NCI-H2081 treated with DMSO at 0.1 percent for 48 hours (cell line): Measurements from ENCODE around the gene ZNF610.
"Not testable (repeated sequence)": the region's sequence is repeated elsewhere in the genome, so short reads cannot be mapped to it uniquely, and the experiment has no call there.

Source experiments
- DNase-seq: peaks from one replicate; lab custom pipeline; 2025; lab: John Stamatoyannopoulos, UW

Gene ZNF610

GRCh38 chr19:52336117-52336790 lies at the start of gene ZNF610:
Gene ZNF610, plus strand, starts transcription at chr19:52336243. Its CDS starts 12,930 bp downstream, at chr19:52349173.
- DNase-seq = no peak

DNA sequence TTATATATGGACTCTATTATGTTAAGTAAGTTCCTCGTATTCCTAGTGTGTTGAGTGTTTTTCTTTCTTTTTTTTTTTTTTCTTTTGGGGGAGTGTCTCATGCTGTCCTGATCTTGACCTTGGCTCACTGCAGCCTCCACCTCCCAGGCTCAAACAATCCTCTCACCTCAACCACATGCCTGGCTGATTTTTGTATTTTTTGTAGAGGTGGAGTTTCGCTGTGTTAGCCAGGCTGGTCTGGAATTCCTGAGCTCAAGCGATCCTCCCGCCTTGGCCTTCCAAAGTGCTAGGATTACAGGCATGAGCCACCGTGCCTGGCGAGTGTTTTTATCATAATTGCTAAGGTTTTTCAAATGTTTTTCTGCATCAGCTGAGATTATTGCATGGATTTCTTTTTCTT lies 49.8 kb upstream of the ZNF610 start:
- no peak for DNase-seq

- DNase-seq = no peak
Measured at GRCh38 chr19:52291781-52292180, 44.3 kb upstream of the ZNF610 start.

DNA sequence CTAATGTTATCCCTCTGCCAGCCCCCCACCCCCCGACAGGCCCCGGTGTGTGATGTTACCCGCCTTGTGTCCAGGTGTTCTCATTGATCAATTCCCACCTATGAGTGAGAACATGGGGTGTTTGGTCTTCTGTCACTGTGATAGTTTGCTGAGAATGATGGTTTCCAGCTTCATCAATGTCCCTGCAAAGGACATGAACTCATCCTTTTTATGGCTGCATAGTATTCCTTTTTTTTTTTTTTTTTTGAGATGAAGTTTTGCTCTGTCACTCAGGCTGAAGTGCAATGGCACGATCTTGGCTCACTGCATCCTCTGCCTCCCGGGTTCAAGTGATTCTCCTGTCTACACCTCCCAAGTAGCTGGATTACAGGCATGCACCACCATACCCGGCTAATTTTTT lies 43.1 kb upstream of the ZNF610 start:
- DNase-seq = not testable (repeated sequence)

GRCh38 chr19:52296400-52296772 lies 39.7 kb upstream of the ZNF610 start:
- no peak for DNase-seq

GRCh38 chr19:52296773-52297600 lies 39.1 kb upstream of the ZNF610 start, which contains the start of gene ZNF480:
Gene ZNF480, plus strand, starts transcription at chr19:52297169. Its CDS starts 3,244 bp downstream, at chr19:52300413.
- DNase-seq = peak; percentile 10

- DNase-seq = no peak
Measured at GRCh38 chr19:52297601-52298364, 38.3 kb upstream of the ZNF610 start.

GRCh38 chr19:52307275-52307674 lies 28.8 kb upstream of the ZNF610 start:
- no peak for DNase-seq

- DNase-seq = no peak
Measured at GRCh38 chr19:52322429-52322828, 13.6 kb upstream of the ZNF610 start.

GRCh38 chr19:52331757-52332156 lies 4.3 kb upstream of the ZNF610 start:
- DNase-seq = no peak

DNA sequence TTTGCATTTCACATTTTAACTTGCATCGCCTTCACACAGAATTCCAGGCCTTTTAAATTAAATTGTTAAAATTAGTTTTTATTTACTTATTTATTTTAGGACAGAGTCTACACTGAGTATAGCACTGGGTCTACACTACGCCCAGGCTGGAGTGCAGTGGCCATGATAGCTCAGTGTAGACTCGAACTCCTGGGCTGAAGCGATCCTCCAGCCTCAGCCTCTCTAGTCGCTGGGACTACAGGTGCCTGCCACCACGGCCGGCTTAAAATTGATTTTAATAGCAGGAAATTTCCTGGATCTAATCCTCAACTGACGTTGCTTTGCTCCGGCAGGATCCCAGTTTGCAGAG lies 301 bp upstream of the ZNF610 start:
- no peak for DNase-seq

GRCh38 chr19:52336791-52337381 lies 843 bp downstream of the ZNF610 start:
- DNase-seq = no peak

GRCh38 chr19:52339022-52339421 lies 3.0 kb downstream of the ZNF610 start:
- not testable (repeated sequence) for DNase-seq

DNA sequence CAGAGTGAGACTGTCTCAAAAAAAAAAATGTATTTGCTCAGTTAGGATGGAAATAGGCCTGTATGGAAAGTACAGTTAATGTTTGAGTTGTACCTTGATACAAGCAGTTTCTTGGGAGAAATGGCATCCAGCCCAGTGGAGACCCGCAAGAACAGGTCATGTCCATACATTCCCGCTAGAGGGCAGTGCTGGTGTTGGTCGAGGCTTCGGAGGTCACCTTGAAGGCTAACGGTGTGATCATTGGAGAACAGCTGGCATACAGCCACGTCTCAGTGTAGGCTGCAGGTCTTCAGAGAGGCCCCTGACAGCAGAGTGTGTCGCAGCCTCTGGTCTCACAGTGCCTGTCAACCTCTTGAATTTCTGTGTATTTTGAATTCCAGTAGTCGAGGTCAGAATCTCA lies 7.5 kb downstream of the ZNF610 start:
- no peak for DNase-seq

GRCh38 chr19:52345162-52345561 lies 9.1 kb downstream of the ZNF610 start:
- no peak for DNase-seq

DNA sequence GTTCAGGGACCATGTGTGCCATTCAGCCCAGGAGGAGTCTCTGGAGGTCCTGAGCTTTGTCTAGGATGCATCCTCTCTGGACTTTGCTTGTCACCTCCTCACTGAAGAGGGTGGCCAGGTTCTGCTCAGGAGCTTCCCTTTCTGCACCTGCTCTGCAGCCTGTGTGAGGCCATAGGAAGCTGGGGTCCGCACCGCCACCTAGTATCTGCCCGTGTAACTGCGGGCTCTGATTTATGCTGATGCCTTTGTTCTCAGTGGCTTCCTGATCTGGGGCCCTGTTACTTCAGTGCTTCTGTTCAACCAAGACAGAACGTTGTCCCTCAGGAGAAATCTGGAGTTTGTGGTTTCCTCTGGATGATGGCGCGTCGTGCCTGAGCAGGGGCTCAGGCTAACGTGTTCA lies 15.5 kb downstream of the ZNF610 start:
- no peak for DNase-seq

DNA sequence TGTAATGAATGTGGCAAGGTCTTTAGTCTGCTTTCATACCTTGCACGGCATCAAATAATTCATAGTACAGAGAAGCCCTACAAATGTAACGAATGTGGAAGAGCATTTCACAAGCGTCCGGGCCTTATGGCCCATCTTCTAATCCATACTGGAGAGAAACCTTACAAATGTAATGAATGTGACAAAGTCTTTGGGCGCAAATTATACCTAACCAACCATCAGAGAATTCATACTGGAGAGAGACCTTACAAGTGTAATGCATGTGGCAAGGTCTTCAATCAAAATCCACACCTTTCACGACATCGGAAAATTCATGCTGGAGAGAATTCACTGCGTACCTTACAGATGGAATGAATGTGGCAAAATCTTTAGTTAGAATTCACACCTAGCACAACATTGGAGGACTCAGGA lies 30.4 kb downstream of the ZNF610 start:
- DNase-seq = no peak

DNA sequence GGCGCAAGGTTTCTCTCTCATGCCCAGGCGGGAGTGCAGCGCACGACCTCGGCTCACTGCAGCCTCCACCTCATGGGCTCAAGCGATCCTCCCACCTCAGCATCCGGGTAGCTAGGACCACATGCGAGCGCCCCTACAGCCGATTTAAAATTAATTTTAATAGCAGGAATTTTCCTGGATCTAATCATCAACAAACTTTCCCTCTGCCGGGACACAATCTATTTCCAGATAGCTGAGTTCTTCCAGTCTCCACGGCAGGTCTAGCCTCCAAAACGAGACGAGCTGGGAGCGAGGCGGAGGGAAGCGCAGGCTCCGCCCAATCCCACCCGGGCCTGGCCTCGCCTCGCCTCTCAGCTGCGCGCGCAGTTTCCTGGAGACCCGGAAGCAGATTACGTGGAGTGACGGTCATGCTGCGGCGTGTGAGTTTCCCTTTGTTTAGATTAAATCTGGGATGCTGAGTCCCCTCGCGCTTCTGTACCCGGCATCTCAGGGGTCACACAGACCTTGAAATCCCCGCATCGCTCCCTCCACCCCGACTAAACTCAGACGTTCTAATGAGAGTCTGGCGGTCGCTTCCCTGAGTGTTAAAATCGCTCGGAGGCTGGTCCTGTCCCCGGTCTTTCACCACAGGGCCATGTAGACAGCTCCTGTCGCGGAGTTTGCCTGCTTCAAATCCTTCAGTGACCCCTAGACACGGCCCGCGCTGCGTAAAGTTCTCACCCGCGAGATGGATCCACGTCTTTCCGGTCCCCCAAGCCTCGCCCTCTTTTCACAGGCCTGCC lies 33.7 kb downstream of the ZNF610 start, which contains the start of gene ZNF880:
Gene ZNF880, plus strand, starts transcription at position 365 of the 782 bp plus-strand sequence. Its CDS starts 43 bp downstream, at position 408.
- DNase-seq = no peak

- DNase-seq = no peak
Measured at GRCh38 chr19:52370341-52370710, 34.3 kb downstream of the ZNF610 start.

- no peak for DNase-seq
Measured at GRCh38 chr19:52391135-52391534, 55.1 kb downstream of the ZNF610 start.

DNA sequence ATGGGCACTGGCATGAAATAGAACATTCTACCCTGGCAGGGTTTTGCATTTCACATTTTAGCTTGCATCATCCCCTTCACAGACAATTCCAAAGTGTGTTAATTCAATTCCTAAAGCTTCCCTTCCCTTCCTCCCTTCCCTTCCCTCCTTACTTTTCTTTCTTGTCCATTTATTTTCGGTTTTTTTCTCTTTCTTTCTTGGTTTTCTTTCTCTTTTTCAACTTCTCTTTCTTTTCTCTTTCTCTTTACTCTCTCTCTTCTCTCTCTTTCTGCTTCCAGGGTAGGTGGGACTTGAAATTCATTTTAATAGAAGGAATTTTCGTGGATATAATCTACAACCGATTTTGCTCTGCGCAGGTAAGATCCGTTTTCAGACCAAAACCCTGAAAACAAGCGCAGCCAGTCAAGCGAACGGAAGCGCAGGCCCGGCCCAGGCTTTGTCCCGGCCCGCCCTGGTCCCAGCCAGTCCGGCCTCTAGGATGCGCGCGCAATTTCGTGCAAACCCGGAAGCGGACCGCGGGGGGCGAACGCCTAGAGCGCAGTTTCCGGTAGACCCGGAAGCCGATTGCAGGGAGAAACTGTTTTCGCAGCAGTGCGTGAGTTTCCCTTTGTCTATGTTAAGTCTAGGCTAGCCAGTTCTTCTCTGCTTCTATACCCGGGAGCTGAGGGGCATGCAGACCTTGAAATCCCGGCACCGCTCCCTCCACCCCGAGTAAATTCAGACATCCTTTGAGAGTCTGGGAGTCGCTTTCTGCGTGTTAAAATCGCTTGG lies 61.5 kb downstream of the ZNF610 start, which contains the start of gene ZNF528:
Gene ZNF528, plus strand, starts transcription at position 540 of the 771 bp plus-strand sequence. CDS start 4,165 bp downstream, outside the sequence.
- DNase-seq = no peak
